IgD-negative memory B cell (primary cell): ENCODE results near the gene GPR26. TPM values are rescaled to one million over a fixed set of nuclear protein-coding genes. Genes with fewer than 3 reads are reported as not detected.

Source experiments
- H3K27ac Mint-ChIP-seq, 3 donors: one replicate each; pipeline ENCODE4 v1.8.0; 2020 to 2022; ENCODE audit warnings: mild to moderate bottlenecking in 3 of 3, mixed read lengths in 3 of 3, moderate library complexity in 1 of 3
- H3K27me3 Mint-ChIP-seq: one replicate; pipeline ENCODE4 v1.8.0; 2021; ENCODE audit warnings: mixed read lengths
- H3K36me3 Mint-ChIP-seq: one replicate; pipeline ENCODE4 v1.8.0; 2020; ENCODE audit warnings: mild to moderate bottlenecking, mixed read lengths
- H3K4me1 Mint-ChIP-seq, 3 donors: one replicate each; pipeline ENCODE4 v1.8.0; 2020 to 2022; ENCODE audit warnings: mixed read lengths in 3 of 3, mild to moderate bottlenecking in 1 of 3
- H3K4me3 Mint-ChIP-seq, 4 donors: one replicate each; pipeline ENCODE4 v1.8.0; 2020 to 2022; ENCODE audit warnings: mild to moderate bottlenecking in 4 of 4, mixed read lengths in 4 of 4, moderate library complexity in 3 of 4
- H3K9me3 Mint-ChIP-seq, 3 donors: one replicate each; pipeline ENCODE4 v1.8.0; 2020 to 2021; ENCODE audit warnings: mixed read lengths in 3 of 3, mild to moderate bottlenecking in 1 of 3
- polyA plus RNA-seq: library from polyadenylated mRNA; unstranded; fragments of 300-500 nt; fragmentation: Illumina TruSeq; gene quantifications from one replicate; pipeline ENCODE4 v1.2.3, GENCODE V29; 2021

Gene GPR26
- polyA plus RNA-seq, 1 donor from 2014 or later = not detected

DNA sequence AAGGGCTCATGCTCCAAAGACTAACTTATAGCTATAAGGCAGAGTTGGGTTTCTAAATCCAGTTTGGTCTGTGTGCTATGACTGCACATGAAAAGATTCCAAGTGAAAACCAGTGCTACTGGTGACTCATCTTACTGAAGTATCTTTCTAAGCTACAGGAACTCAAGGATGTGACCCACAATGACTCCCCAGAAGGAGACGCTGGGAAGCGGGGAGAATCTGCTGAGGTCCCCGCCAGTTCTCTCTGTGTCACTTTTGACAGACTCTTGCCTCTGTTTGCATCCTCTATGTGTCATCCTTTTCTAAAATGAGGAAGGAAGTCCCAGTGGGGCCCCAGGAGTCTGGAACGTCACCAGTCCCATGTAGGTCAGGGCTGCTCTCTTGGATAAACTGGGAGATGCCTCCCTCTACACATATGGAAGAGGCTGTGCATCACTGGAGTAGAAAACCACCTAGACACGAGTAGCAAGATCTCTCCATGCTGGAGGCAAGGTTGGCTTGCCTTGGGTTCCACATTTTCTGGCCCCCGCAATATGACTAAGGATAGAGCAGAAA is 28.8 kb upstream of the GPR26 start:
- H3K27me3 Mint-ChIP-seq = peaks cover 16% of the 10 kb centered on the region

DNA sequence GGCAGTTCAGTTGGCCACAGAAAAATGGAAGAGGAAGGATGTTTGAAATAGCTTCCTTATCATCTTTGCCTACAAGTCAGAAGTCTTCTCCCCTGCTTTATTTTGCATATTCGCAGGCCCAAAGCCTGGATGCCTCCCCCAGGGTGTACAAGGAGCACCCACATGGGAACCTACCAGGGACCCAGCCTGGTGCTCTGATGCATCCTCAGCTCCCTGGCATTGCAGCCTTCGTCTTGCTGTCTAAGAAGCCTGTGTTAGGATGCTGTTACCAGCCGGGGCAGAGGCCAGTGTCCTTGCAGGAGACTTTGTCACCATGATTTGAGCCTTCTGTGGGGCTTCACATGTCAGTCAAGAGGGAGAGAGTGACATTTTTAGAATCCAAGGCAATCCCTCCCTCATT is 27.0 kb upstream of the GPR26 start:
- no peak overlapping the region for H3K27ac Mint-ChIP-seq
- peaks cover 0 to 2% (median 0%) of the 10 kb centered on the region in 3 donors for H3K9me3 Mint-ChIP-seq
- H3K27me3 Mint-ChIP-seq = peaks cover 18% of the 10 kb centered on the region
- H3K36me3 Mint-ChIP-seq = no peaks in the 10 kb centered on the region
- H3K4me3 Mint-ChIP-seq = no peak overlapping the region
- H3K4me1 Mint-ChIP-seq = no peaks in the 10 kb centered on the region

More for the DNA sequence above, 28.8 kb upstream of the GPR26 start:
- no peak overlapping the region for H3K4me3 Mint-ChIP-seq
- peaks cover 0 to 2% (median 0%) of the 10 kb centered on the region in 3 donors for H3K9me3 Mint-ChIP-seq
- no peak overlapping the region for H3K27ac Mint-ChIP-seq
- no peaks in the 10 kb centered on the region for H3K4me1 Mint-ChIP-seq
- no peaks in the 10 kb centered on the region for H3K36me3 Mint-ChIP-seq

DNA sequence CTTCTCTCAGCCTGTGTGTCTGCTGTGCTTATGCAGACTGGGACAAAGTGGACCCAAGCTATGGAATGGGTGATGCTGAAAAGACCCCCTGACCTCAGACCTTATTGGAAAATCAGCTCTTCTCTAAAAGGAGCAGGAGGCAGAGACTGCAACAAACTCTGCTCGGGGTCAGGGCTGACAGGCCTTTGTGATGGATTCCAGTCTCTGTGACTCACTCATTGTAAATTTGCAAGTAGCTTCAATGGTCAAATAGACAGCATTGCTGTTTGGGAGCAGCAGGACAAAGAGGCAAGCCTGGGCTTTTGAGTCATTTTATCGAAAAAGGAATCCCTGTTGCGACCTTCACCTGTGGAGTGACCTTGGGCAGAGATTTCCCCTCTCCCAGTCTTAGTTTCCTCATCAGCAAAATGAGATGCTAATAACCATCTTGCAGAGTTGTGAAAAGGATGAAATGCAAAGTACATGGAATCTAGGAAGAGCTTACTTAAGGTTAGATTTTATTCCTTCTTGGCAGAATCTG is 26.1 kb upstream of the GPR26 start:
- Mint-ChIP-seq H3K4me3 (no peak overlapping the region), H3K4me1 (no peaks in the 10 kb centered on the region), H3K27me3 (peaks cover 20% of the 10 kb centered on the region), H3K27ac (no peak overlapping the region), H3K36me3 (no peaks in the 10 kb centered on the region), H3K9me3 (peaks cover 0 to 2% (median 0%) of the 10 kb centered on the region in 3 donors)

DNA sequence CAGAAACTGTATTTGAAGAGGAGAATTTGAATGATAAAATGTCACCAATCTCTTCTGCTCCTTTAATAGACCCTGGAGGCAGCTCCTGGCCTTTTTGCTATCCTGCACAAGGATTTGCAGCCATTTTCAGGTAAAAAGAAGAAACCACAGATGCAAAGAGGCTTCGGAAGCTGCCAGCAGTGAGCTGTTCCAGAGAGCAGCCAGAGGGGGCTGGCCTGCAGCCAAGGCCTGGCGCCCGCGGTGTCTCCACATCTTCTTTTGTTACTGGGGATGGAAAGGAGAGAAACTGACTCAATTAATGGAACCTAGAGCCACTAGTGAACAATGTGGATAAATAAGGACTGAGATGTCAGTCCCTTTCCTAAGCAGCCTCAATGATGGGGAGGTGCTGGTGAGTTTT is 23.9 kb upstream of the GPR26 start:
- Mint-ChIP-seq H3K9me3 (peaks cover 0 to 2% (median 0%) of the 10 kb centered on the region in 3 donors), H3K27ac (no peak overlapping the region), H3K36me3 (no peaks in the 10 kb centered on the region), H3K27me3 (peaks cover 17% of the 10 kb centered on the region), H3K4me1 (no peaks in the 10 kb centered on the region), H3K4me3 (no peak overlapping the region)

DNA sequence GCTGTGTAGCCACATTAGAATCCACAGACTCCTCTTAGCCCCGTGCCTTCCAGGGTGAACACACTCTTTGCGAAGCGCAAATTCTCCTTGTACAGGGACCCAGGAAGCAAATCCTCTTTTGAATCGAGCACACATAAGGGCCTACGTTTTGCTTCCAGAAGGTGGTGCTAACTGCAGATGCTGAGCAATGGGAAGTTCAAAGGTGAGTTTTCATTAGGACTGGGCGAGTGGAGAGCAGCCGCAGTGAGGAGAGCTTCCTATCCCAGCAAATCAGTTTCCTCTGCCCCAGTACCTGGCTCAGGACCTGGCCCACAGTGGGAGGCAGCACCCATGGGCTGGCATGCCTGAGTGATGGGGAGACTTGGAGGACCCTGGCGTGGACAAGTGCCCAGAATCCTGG is 23.5 kb upstream of the GPR26 start:
- Mint-ChIP-seq H3K4me3 (no peak overlapping the region), H3K4me1 (no peaks in the 10 kb centered on the region), H3K9me3 (peaks cover 0 to 2% (median 0%) of the 10 kb centered on the region in 3 donors), H3K27me3 (peaks cover 17% of the 10 kb centered on the region), H3K27ac (no peak overlapping the region), H3K36me3 (no peaks in the 10 kb centered on the region)

DNA sequence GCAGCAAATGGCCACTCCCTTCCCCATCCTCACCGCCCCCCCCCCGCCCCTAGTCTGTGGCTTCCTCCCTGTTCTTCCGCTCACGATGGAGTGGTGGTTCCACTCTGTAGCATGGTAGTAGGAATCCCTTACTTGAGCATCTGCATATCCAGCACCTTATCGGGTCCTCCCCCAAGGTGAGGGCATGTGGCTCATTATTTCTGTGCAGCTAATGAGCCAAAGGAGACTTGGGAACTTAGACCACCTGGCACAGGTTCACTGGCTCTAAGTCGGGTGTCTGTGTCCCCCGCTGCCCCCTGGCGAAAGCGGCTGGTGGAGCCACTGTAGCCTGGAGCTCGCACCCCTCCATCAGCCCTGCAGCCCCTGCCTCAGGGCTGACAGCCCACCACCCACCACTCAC is 22.8 kb upstream of the GPR26 start:
- peaks cover 17% of the 10 kb centered on the region for H3K27me3 Mint-ChIP-seq
- H3K27ac Mint-ChIP-seq = no peak overlapping the region
- H3K36me3 Mint-ChIP-seq = no peaks in the 10 kb centered on the region
- no peak overlapping the region for H3K4me3 Mint-ChIP-seq
- peaks cover 0 to 2% (median 0%) of the 10 kb centered on the region in 3 donors for H3K9me3 Mint-ChIP-seq
- H3K4me1 Mint-ChIP-seq = no peaks in the 10 kb centered on the region

DNA sequence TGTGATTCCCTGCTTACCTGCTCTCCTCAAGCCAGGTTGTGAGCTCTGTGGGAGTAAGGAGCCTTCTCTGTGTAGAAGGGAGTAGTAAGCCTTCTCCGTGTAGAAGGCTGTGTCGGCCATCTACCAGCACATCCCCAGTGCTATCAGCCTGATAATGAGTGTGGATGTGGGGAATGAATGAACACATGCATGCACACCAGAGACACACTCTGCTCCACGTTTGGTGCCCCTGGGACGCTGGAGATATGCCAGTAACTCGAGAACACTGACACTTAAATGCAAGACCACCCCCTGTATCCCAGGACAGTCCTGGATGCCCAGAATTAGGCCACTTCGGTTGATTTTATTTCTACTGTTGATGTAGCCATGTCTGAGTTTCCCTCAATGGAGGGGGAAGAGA is 21.1 kb upstream of the GPR26 start:
- H3K9me3 Mint-ChIP-seq = peaks cover 0 to 2% (median 0%) of the 10 kb centered on the region in 3 donors
- H3K27me3 Mint-ChIP-seq = peaks cover 17% of the 10 kb centered on the region
- H3K36me3 Mint-ChIP-seq = no peaks in the 10 kb centered on the region

DNA sequence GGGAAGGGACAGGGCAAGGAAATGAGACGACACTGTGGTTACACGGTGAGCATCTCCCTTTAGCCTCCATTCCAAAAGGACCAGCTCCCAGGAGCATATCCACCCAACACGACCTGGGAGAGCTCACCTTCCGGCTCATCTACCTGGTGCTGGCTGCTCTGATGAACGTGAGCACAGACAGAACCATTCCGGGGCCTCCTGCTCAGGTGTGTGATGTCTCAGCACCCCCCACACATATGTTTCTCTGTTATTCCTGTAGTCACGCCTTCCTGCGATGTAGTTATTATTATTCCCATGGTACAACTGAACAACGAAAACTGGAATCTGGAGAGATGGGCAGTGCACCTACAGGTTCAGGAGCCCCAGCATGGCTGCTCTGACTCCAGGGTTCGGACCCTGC is 20.5 kb upstream of the GPR26 start:
- Mint-ChIP-seq H3K4me3 (no peak overlapping the region), H3K36me3 (no peaks in the 10 kb centered on the region), H3K27ac (no peak overlapping the region), H3K9me3 (peaks cover 0 to 2% (median 0%) of the 10 kb centered on the region in 3 donors), H3K27me3 (peaks cover 17% of the 10 kb centered on the region), H3K4me1 (no peaks in the 10 kb centered on the region)

More for the DNA sequence above, 21.1 kb upstream of the GPR26 start:
- Mint-ChIP-seq H3K27ac (no peak overlapping the region), H3K4me3 (no peak overlapping the region), H3K4me1 (no peaks in the 10 kb centered on the region)

DNA sequence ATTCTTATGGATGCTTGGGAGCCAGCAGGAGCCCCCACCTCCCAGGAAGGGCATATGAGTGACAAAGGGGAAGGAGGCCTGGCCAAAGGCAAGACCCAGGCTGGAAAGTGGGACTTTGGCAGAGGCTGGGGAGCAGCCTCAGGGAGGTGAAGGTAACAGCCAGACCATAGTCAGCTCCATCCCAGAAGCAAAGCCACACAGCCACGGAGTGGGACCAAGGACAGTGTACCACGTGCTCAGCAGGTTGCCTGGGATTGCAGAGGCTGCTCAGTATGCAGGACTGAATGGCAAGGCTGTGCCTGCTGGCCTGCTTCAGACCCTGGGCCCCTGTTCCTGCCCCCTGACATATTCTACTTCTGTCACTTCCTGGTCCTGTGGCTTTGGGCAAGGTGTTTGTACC is 17.6 kb upstream of the GPR26 start:
- Mint-ChIP-seq H3K36me3 (no peaks in the 10 kb centered on the region), H3K27ac (no peak overlapping the region), H3K9me3 (peaks cover 0 to 1% (median 0%) of the 10 kb centered on the region in 3 donors), H3K27me3 (peaks cover 12% of the 10 kb centered on the region), H3K4me1 (no peaks in the 10 kb centered on the region), H3K4me3 (no peak overlapping the region)

DNA sequence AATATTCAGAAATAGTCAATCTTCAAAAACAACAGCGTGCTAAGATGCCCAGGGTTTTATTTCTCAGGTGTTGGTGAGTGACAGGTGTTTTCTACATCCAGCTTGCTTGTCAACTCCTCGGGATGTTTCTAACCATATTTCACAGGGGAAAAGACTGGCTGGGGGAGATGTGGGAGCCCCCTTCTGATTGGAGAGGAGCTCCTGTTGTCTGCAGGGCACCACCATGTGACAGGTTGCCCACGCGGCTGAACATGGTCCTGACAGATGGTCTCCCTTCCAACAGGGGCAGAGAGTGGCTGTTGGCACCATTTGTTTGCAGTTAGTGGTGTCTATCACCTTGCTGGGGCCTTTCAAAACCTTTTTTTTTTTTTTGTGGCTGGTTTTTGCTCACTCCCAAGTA is 16.5 kb upstream of the GPR26 start:
- Mint-ChIP-seq H3K27me3 (peaks cover 8% of the 10 kb centered on the region), H3K9me3 (peaks cover 0 to 1% (median 0%) of the 10 kb centered on the region in 3 donors), H3K27ac (no peak overlapping the region), H3K4me3 (no peak overlapping the region), H3K4me1 (no peaks in the 10 kb centered on the region), H3K36me3 (no peaks in the 10 kb centered on the region)

DNA sequence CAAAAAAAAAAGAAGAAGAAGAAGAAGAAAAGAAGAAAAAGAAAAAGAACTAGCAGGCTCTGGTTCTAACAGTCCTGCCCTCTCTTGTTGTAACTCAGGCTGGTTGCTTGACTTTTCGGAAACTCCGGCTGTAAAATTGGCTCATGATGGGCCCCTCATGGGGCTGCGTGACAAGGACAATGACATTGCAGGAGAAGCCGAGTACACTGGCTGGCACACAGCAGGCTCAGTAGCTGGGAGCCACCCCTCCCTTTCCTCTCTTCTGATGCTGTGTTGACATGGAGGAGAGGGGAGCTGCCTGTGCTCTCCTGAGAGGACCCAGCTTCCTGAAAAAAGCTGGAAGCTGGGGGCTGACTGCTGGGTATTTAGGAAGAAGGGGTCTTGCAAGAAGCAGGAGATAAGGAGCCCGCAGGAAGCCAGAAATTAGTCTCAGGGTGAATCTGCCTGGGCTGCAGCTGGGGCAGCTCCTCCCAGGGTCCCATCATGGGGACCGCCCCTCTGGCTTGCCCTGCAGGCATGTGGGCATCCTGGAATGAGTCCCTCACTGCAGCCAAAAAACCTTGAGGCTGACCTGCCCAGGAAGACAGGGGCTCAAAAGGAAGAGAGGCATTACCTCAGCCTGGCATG is 14.6 kb upstream of the GPR26 start:
- Mint-ChIP-seq H3K27ac (no peak overlapping the region), H3K4me3 (peak overlapping the region in 1 of 4 donors; percentile 39), H3K27me3 (peaks cover 4% of the 10 kb centered on the region), H3K4me1 (peaks cover 0 to 2% (median 0%) of the 10 kb centered on the region in 3 donors), H3K36me3 (no peaks in the 10 kb centered on the region), H3K9me3 (peaks cover 0 to 1% (median 0%) of the 10 kb centered on the region in 3 donors)

DNA sequence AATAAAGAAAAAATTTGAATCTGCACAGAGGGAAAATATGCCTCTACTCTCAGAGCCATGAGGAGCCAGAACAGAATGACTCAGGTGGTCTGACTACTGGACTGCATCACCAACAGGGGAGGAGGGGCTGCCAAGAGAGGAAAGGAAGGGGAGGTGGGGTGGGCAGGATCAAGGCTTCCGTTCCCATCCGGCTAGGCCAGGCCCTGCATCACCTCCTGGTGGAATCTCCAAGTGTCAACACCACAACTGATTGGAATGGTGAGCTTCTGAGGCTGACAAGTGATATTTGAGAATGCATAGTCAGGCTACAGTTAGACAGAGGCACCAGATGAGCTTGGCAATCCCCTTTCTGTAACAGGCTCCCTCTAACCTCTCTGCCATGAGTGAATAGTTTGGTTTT is 10.4 kb upstream of the GPR26 start:
- no peaks in the 10 kb centered on the region for H3K36me3 Mint-ChIP-seq
- peaks cover 0 to 1% (median 0%) of the 10 kb centered on the region in 3 donors for H3K9me3 Mint-ChIP-seq
- no peak overlapping the region for H3K4me3 Mint-ChIP-seq
- no peak overlapping the region for H3K27ac Mint-ChIP-seq
- peaks cover 5% of the 10 kb centered on the region for H3K27me3 Mint-ChIP-seq
- H3K4me1 Mint-ChIP-seq = peaks cover 0 to 2% (median 0%) of the 10 kb centered on the region in 3 donors

DNA sequence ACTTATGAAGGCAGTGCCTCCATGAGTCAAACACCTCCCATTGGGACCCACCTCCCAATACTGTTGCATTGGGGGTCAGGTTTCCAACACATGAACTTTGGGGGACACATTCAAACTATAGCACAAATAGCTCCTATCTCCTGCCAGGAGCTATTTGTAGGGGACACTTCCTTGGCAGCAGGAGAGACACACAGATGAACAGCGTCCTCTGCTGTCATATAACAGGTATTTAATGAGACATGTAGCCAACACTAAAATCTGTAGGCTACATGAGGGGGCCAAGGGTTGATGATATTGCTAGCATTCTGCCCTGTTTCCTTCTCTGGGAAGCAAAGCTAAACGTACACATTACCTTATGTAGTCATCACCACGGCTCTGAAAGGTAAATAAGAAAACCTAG is 2.6 kb upstream of the GPR26 start:
- H3K4me1 Mint-ChIP-seq = peaks cover 0 to 2% (median 0%) of the 10 kb centered on the region in 3 donors
- H3K9me3 Mint-ChIP-seq = peaks cover 1 to 6% (median 2%) of the 10 kb centered on the region in 3 donors
- no peak overlapping the region for H3K4me3 Mint-ChIP-seq
- no peaks in the 10 kb centered on the region for H3K36me3 Mint-ChIP-seq
- H3K27ac Mint-ChIP-seq = no peak overlapping the region
- peaks cover 17% of the 10 kb centered on the region for H3K27me3 Mint-ChIP-seq

DNA sequence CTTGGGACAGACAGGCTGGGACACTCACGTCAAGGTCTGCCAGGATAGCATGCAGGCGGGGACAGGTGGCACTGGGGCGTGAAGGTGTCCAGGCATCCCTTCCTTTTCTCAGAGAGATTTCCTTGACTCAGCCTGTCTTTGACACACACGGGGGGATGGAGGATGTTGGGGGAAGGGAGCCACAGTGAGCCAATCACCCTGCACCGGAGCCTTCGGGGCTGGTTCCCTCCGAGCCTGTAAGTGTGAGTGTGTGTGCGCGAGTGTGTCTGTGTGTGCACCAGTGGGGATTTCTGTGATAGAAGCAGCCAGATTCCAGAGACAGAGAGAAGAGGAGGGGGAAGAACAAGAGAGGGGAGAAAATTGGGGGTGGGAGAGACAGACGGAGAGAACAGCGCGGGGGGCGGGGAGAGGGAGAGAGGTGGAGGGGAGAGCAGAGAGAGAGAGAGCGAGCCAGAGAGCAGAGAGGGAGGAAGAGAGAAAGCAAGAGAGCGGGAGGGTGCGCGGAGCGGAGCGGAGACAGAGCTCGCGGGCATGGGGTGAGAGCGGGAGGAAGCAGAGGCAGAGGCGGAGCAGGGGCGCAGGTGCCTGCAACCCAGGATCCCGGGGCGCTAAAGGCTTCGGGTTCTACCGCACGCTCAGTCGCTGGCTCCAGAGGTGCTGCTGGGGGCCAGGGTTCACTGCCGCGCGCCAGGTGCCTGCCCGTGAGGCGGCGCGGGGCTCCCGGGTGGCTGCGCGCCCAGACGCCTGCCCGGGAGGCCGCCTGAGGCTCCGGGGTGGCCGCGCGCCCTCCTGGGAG is 466 bp upstream of the GPR26 start:
- no peaks in the 10 kb centered on the region for H3K36me3 Mint-ChIP-seq
- H3K27ac Mint-ChIP-seq = no peak overlapping the region
- peaks cover 0 to 2% (median 0%) of the 10 kb centered on the region in 3 donors for H3K4me1 Mint-ChIP-seq
- H3K27me3 Mint-ChIP-seq = peaks cover 17% of the 10 kb centered on the region
- no peak overlapping the region for H3K4me3 Mint-ChIP-seq
- H3K9me3 Mint-ChIP-seq = peaks cover 1 to 6% (median 2%) of the 10 kb centered on the region in 3 donors

DNA sequence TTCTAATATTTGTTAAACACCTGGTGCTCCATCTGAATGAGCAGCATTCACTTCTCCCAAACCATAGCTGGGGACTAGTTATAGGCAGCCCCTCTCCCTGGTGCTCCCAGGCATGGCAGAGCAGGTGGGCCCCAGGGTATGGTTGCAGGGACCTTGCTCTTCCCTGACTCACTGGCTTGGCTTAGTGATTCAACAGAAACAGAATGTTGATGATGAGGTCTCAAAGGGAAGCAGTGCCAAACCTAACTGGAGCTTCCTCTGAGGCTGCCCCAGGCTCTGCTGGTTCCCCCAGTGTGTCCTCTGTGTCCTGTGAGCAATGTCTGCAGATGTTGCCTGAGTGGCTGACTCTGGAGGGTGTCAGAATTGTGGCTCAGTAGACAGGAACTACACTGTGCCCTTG is 3.7 kb downstream of the GPR26 start:
- peaks cover 25% of the 10 kb centered on the region for H3K27me3 Mint-ChIP-seq
- H3K4me3 Mint-ChIP-seq = no peak overlapping the region
- no peak overlapping the region for H3K27ac Mint-ChIP-seq
- H3K36me3 Mint-ChIP-seq = no peaks in the 10 kb centered on the region
- H3K4me1 Mint-ChIP-seq = peaks cover 0 to 2% (median 0%) of the 10 kb centered on the region in 3 donors
- peaks cover 0 to 2% (median 0%) of the 10 kb centered on the region in 3 donors for H3K9me3 Mint-ChIP-seq
